GM12891 (cell line): Measurements from ENCODE around the gene LRRIQ1.

Experiments used
- POLR2A ChIP-seq: IDR thresholded peaks from 2 replicates; pipeline ENCODE4 v1.6.1; 2011; ENCODE audit warnings: low read depth, low read length, control low read depth
- POLR2AphosphoS5 ChIP-seq: IDR thresholded peaks from 2 replicates; pipeline ENCODE4 v1.6.1; 2011; ENCODE audit warnings: low read depth, low read length, control low read depth
- POU2F2 ChIP-seq: IDR thresholded peaks from 2 replicates; pipeline ENCODE4 v1.6.1; 2011; ENCODE audit warnings: low read depth, mild to moderate bottlenecking, control low read depth, low read length, moderate library complexity
- SPI1 ChIP-seq: IDR thresholded peaks from 2 replicates; pipeline ENCODE4 v1.6.1; 2011; ENCODE audit warnings: low read depth, low read length, control low read depth
- TAF1 ChIP-seq: IDR thresholded peaks from 2 replicates; pipeline ENCODE4 v1.6.1; 2011; ENCODE audit warnings: low read depth, low read length, control low read depth

DNA sequence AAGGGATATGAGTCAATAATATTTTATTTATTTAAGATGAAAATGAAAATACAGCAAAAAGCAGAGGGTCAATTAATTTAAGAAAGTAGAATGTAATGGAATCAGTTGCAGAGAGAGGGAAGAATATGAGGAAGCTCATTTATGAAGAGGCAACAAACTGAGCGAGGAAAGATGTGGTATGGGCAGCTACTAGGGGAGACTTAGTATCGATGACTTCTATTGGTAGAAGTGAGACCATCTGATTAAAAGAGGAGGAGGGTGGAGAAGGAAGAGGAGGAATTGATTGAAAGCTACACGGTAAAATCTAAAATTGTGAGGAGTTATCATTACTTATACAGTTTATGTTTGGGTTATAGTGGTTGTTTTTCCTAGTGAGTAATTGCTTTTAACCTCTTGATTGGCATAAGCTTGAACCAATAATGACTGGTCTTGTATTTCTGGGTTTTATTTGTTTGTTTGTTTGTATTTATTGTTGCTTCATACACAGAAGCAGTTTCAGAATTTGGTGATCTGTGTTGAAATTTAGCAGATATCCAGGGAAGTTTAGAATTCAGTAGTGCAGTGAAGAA, 121.0 kb downstream of the LRRIQ1 start:
- TF ChIP-seq TAF1 (no peak), POLR2A (no peak), POLR2AphosphoS5 (no peak), SPI1 (no peak), POU2F2 (no peak)
